HepG2 (cell line): ENCODE measurements around the gene NGEF. TPM values are rescaled to one million over a fixed set of nuclear protein-coding genes. Genes with fewer than 3 reads are reported as not detected.
A peak's percentile ranks its signal among the peaks of the same experiment; 100 is the strongest.

Source experiments
- EEA1 ChIP-seq: sonication (generic); formaldehyde crosslinking; IDR thresholded peaks from 2 replicates; pipeline ENCODE4 v1.5.1; 2020; ENCODE audit warnings: mild to moderate bottlenecking, missing genetic modification reagents, borderline replicate concordance
- EHMT2 ChIP-seq: fragments of 200-600 bp; sonication (generic); IDR thresholded peaks from 2 replicates; pipeline ENCODE4 v1.7.0; 2017; ENCODE audit warnings: antibody characterized with exemption, low read depth, low read length, borderline replicate concordance
- ESRRA ChIP-seq: sonication (generic); formaldehyde crosslinking; IDR thresholded peaks from 2 replicates; pipeline ENCODE4 v1.5.1; 2020; ENCODE audit warnings: mild to moderate bottlenecking, low read depth, missing genetic modification reagents
- FOXC1 ChIP-seq: sonication (generic); formaldehyde crosslinking; IDR thresholded peaks from 2 replicates; pipeline ENCODE4 v1.8.0; 2022; ENCODE audit warnings: mild to moderate bottlenecking, missing genetic modification reagents, borderline replicate concordance
- GATAD2A ChIP-seq: IDR thresholded peaks from 2 replicates; pipeline ENCODE4 v1.6.1; 2016
- HNF4G ChIP-seq, 2 experiments: sonication (generic) in 1 of 2; formaldehyde crosslinking in 1 of 2; IDR thresholded peaks; 2 replicates each; pipeline versions ENCODE4 v1.4.0 to v1.6.1; 2011 to 2020; ENCODE audit warnings: borderline replicate concordance in 2 of 2, low read depth in 2 of 2, mild to moderate bottlenecking in 2 of 2, low read length in 1 of 2, missing genetic modification reagents in 1 of 2, moderate library complexity in 1 of 2
- KDM1A ChIP-seq: IDR thresholded peaks from 2 replicates; pipeline ENCODE4 v1.6.1; 2016; ENCODE audit warnings: missing compliant biosample characterization
- KMT2B ChIP-seq: IDR thresholded peaks from 2 replicates; pipeline ENCODE4 v1.6.1; 2016; ENCODE audit warnings: missing genetic modification reagents, missing compliant biosample characterization
- MYNN ChIP-seq: sonication (generic); formaldehyde crosslinking; IDR thresholded peaks from 2 replicates; pipeline ENCODE4 v1.4.0; 2020; ENCODE audit warnings: mild to moderate bottlenecking, low read depth, missing genetic modification reagents
- PCBP2 ChIP-seq: fragments of 200-400 bp; formaldehyde crosslinking; optimal IDR thresholded peaks from 2 replicates; pipeline ENCODE3; 2018; ENCODE audit warnings: low read length, low read depth; ENCODE audit not compliant: poor library complexity, severe bottlenecking
- SNRNP70 ChIP-seq: fragments of 200-400 bp; formaldehyde crosslinking; IDR thresholded peaks from 2 replicates; pipeline ENCODE4 v1.6.1; 2017; ENCODE audit warnings: mild to moderate bottlenecking, low read depth, low read length, moderate library complexity
- TBX2 ChIP-seq: sonication (generic); formaldehyde crosslinking; IDR thresholded peaks from 2 replicates; pipeline ENCODE4 v1.5.0; 2020; ENCODE audit warnings: missing genetic modification reagents, mild to moderate bottlenecking, borderline replicate concordance
- ZNF407 ChIP-seq: sonication (generic); formaldehyde crosslinking; IDR thresholded peaks from one replicate; pipeline ENCODE4 v1.5.1; 2020; ENCODE audit warnings: mild to moderate bottlenecking, missing genetic modification reagents; ENCODE audit errors: not compliant biosample characterization
- ZNF629 ChIP-seq: sonication (generic); formaldehyde crosslinking; conservative IDR thresholded peaks from 2 replicates; pipeline ENCODE4 v1.5.0; 2020; ENCODE audit warnings: missing genetic modification reagents
- ZNF737 ChIP-seq: sonication (generic); formaldehyde crosslinking; IDR thresholded peaks from 2 replicates; pipeline ENCODE4 v1.5.0; 2020; ENCODE audit warnings: missing genetic modification reagents, mild to moderate bottlenecking, borderline replicate concordance
- ZNF75D ChIP-seq: sonication (generic); formaldehyde crosslinking; IDR thresholded peaks from 2 replicates; pipeline ENCODE4 v1.8.1; 2023; ENCODE audit warnings: missing genetic modification reagents, mild to moderate bottlenecking, borderline replicate concordance
- polyA plus RNA-seq, 8 experiments: library from polyadenylated mRNA; depleted of rRNA in 3 of 8; stranded (reverse) in 7 of 8; unstranded in 1 of 8; fragments of >200 nt; fragmentation: Illumina TruSeq in 4 of 8; extraction: Trizol in 4 of 8; gene quantifications; 2 replicates each; pipeline versions ENCODE4 v1.2.1 to v1.2.3, GENCODE V29; 2011 to 2016; ENCODE audit warnings: low read depth in 4 of 8, missing spikeins in 1 of 8, mixed read lengths in 1 of 8; ENCODE audit not compliant: insufficient read depth in 1 of 8
- total RNA-seq, 5 experiments: library from RNA; depleted of rRNA; stranded (reverse); fragments of >200 nt; fragmentation: Illumina TruSeq; extraction: Trizol; gene quantifications; 2 replicates each; pipeline ENCODE4 v1.2.3, GENCODE V29; 2016; ENCODE audit warnings: low read depth in 1 of 5
- TF ChIP-seq, protein P1 (sequence below): sonication (generic); formaldehyde crosslinking; conservative IDR thresholded peaks from 2 replicates; pipeline ENCODE4 v1.4.0; 2020; ENCODE audit warnings: missing genetic modification reagents

The NGEF gene
- total and polyA plus RNA-seq, 2 of the 13 experiments (the other 11 are each of a cell fraction or from before 2014, with no cell fraction given): 14.4 to 36.9 TPM

GRCh38 chr2:233012301-233012971 is 620 bp downstream of the NGEF start (continued):
- TF ChIP-seq GATAD2A (CRISPR knock-in tag) (peak; percentile 71), EEA1 (CRISPR knock-in tag) (peak; percentile 38; the same call in 1 of the 2 replicates), KDM1A (CRISPR knock-in tag) (no peak), KMT2B (CRISPR knock-in tag) (no peak), FOXC1 (CRISPR knock-in tag) (no peak), ZNF737 (CRISPR knock-in tag) (no peak), MYNN (CRISPR knock-in tag) (no peak), HNF4G (IDR thresholded peaks at IDR 0.05; ENCODE audit: borderline replicate concordance, low read depth, low read length) (no peak), HNF4G (CRISPR knock-in tag; IDR thresholded peaks at IDR 0.05; ENCODE audit: borderline replicate concordance, low read depth) (no peak), ZNF629 (CRISPR knock-in tag) (peak; percentile 9; the same call in 1 of the 2 replicates), ZNF75D (CRISPR knock-in tag) (no peak), TBX2 (peak; percentile 34; the same call in 1 of the 2 replicates), EHMT2 (no peak), ZNF407 (CRISPR knock-in tag) (no peak), ESRRA (CRISPR knock-in tag) (no peak), SNRNP70 (no peak), PCBP2 (no peak)
- TF ChIP-seq, protein P1, sequence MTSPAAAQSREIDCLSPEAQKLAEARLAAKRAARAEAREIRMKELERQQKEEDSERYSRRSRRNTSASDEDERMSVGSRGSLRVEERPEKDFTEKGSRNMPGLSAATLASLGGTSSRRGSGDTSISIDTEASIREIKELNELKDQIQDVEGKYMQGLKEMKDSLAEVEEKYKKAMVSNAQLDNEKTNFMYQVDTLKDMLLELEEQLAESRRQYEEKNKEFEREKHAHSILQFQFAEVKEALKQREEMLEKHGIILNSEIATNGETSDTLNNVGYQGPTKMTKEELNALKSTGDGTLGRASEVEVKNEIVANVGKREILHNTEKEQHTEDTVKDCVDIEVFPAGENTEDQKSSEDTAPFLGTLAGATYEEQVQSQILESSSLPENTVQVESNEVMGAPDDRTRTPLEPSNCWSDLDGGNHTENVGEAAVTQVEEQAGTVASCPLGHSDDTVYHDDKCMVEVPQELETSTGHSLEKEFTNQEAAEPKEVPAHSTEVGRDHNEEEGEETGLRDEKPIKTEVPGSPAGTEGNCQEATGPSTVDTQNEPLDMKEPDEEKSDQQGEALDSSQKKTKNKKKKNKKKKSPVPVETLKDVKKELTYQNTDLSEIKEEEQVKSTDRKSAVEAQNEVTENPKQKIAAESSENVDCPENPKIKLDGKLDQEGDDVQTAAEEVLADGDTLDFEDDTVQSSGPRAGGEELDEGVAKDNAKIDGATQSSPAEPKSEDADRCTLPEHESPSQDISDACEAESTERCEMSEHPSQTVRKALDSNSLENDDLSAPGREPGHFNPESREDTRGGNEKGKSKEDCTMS (CRISPR knock-in tag): no peak
